Ishikawa (cell line): ENCODE measurements around the gene PLPPR3.

Source experiments
- CEBPB ChIP-seq: IDR thresholded peaks from 2 replicates; pipeline ENCODE4 v1.6.1; 2012
- CREB1 ChIP-seq: IDR thresholded peaks from 2 replicates; pipeline ENCODE4 v1.6.1; 2012; ENCODE audit warnings: low read depth
- EGR1 ChIP-seq: IDR thresholded peaks from 2 replicates; pipeline ENCODE4 v1.6.1; 2012
- EP300 ChIP-seq: IDR thresholded peaks from 2 replicates; pipeline ENCODE4 v1.6.1; 2012; ENCODE audit warnings: borderline replicate concordance
- FOXM1 ChIP-seq: IDR thresholded peaks from 2 replicates; pipeline ENCODE4 v1.6.1; 2012; ENCODE audit warnings: low read depth, borderline replicate concordance
- MAX ChIP-seq: IDR thresholded peaks from 2 replicates; pipeline ENCODE4 v1.6.1; 2012
- NFIC ChIP-seq: IDR thresholded peaks from 2 replicates; pipeline ENCODE4 v1.6.1; 2012
- RAD21 ChIP-seq: IDR thresholded peaks from 2 replicates; pipeline ENCODE4 v1.6.1; 2012; ENCODE audit warnings: low read depth
- REST ChIP-seq: IDR thresholded peaks from 2 replicates; pipeline ENCODE4 v1.6.1; 2012; ENCODE audit warnings: low read depth, mild to moderate bottlenecking
- TAF1 ChIP-seq: IDR thresholded peaks from 2 replicates; pipeline ENCODE4 v1.6.1; 2012; ENCODE audit warnings: low read depth, mild to moderate bottlenecking
- TCF12 ChIP-seq: IDR thresholded peaks from 2 replicates; pipeline ENCODE4 v1.6.1; 2012; ENCODE audit warnings: low read depth
- TEAD4 ChIP-seq: IDR thresholded peaks from 2 replicates; pipeline ENCODE4 v1.6.1; 2012
- USF1 ChIP-seq: IDR thresholded peaks from 2 replicates; pipeline ENCODE4 v1.6.1; 2012
- YY1 ChIP-seq: IDR thresholded peaks from 2 replicates; pipeline ENCODE4 v1.6.1; 2012; ENCODE audit warnings: low read depth
- ZBTB7A ChIP-seq: IDR thresholded peaks from 2 replicates; pipeline ENCODE4 v1.6.1; 2012; ENCODE audit warnings: low read depth

Gene PLPPR3

GRCh38 chr19:825897-826644 is 4.3 kb upstream of the PLPPR3 start:
- TF ChIP-seq TAF1 = no peak
- TF ChIP-seq MAX = no peak
- no peak for TF ChIP-seq FOXM1
- no peak for TF ChIP-seq NFIC
- TF ChIP-seq TEAD4 = no peak
- TF ChIP-seq REST = no peak
- TF ChIP-seq CEBPB = no peak
- TF ChIP-seq ZBTB7A = no peak

- TF ChIP-seq CEBPB (no peak), EP300 (no peak), NFIC (no peak), TEAD4 (no peak), FOXM1 (no peak), MAX (no peak), RAD21 (no peak), ZBTB7A (no peak), CREB1 (no peak), REST (no peak), TAF1 (no peak), EGR1 (no peak), YY1 (no peak), USF1 (no peak), TCF12 (no peak)
Measured at GRCh38 chr19:824885-825284, 3.1 kb upstream of the PLPPR3 start.

- TF ChIP-seq TCF12 (no peak), EGR1 (no peak), ZBTB7A (peak; percentile 78)
Measured at GRCh38 chr19:823565-824121, 1.9 kb upstream of the PLPPR3 start.

- TF ChIP-seq ZBTB7A (0 out of 2 replicates have a peak, but pooled peaks have one; percentile 17), NFIC (no peak)
Measured at GRCh38 chr19:821231-821824, 427 bp downstream of the PLPPR3 start.

- TF ChIP-seq TCF12 (no peak), TAF1 (no peak), CREB1 (no peak), MAX (no peak), NFIC (no peak), RAD21 (no peak), EGR1 (no peak), FOXM1 (no peak), REST (no peak), ZBTB7A (no peak), EP300 (no peak), CEBPB (no peak), TEAD4 (no peak), USF1 (no peak), YY1 (no peak)
Measured at GRCh38 chr19:816500-816857, 5.3 kb downstream of the PLPPR3 start.
